ENCODE measurements around the gene CAMK2G. TPM values are rescaled to one million over a fixed set of nuclear protein-coding genes. Genes with fewer than 3 reads are reported as not detected.

CAMK2G gene
- polyA plus RNA-seq, 1 of the 3 experiments (the other 2 are of a cell fraction) = 41.4 TPM

GRCh38 chr10:73916761-73917470, 42.6 kb upstream of the CAMK2G start:
- Histone ChIP-seq H2AFZ (ENCODE audit: low read depth) (no peak overlapping the region), H3F3A (replicated peaks; ENCODE audit: insufficient read depth) (peaks cover 4% of the 10 kb centered on the region), H3K27ac (ENCODE audit: low read depth in 2 of 2, low read length in 1 of 2) (no peak overlapping the region), H3K27me3 (ENCODE audit: insufficient read depth) (no peaks in the 10 kb centered on the region), H3K79me2 (ENCODE audit: insufficient read depth) (peaks cover 2% of the 10 kb centered on the region; the same call in 1 of the 2 replicates), H3K9me3 (no peaks in the 10 kb centered on the region), H4K20me1 (ENCODE audit: insufficient read depth) (no peaks in the 10 kb centered on the region), H3K4me1 (ENCODE audit: control insufficient read depth in 1 of 2, insufficient read depth in 2 of 2, low read depth in 1 of 2, low read length in 1 of 2) (peaks cover 5 to 6% of the 10 kb centered on the region in 2 experiments; a peak in 1 of 4 replicates), H3K9ac (no peak overlapping the region), H3K9me2 (no peaks in the 10 kb centered on the region), H3K4me3 (ENCODE audit: low read depth in 2 of 2, low read length in 1 of 2) (no peak overlapping the region), H3K4me2 (no peak overlapping the region), H3K36me3 (replicated peaks in 1 of 2; ENCODE audit: control insufficient read depth in 1 of 2, insufficient read depth in 2 of 2, low read length in 1 of 2) (peaks cover 4 to 26% of the 10 kb centered on the region in 2 experiments)
- no peak for DNase-seq
- ChIA-PET POLR2A (no interaction called here), CTCF (interaction anchor here (0.7 to 3.4 kb wide), 4 partner anchors 23 to 164 kb away, joined by 3 to 18 read pairs (median 4); no protein-coding TSS in a partner anchor)
- WGBS (ENCODE audit: low lambda C conversion rate) = 94% methylated on average over 5 of the region's 5 CpGs
- TF ChIP-seq EZH2phosphoT487 (IDR thresholded peaks at IDR 0.05; ENCODE audit: borderline replicate concordance, low read depth) = no peak
- no peak for TF ChIP-seq RAD21 (IDR thresholded peaks at IDR 0.05; ENCODE audit: low read length)
- no peak for TF ChIP-seq RFX5 (IDR thresholded peaks at IDR 0.05; ENCODE audit: low read length)
- TF ChIP-seq MEF2A (IDR thresholded peaks at IDR 0.05; ENCODE audit: borderline replicate concordance, low read depth) = no peak
- TF ChIP-seq TAF1 (IDR thresholded peaks at IDR 0.05; ENCODE audit: borderline replicate concordance, low read depth, low read length) = no peak
- no peak for TF ChIP-seq SMC3 (IDR thresholded peaks at IDR 0.05; ENCODE audit: low read depth, low read length)
- no peak for TF ChIP-seq NFIC (IDR thresholded peaks at IDR 0.05; ENCODE audit: borderline replicate concordance)

DNA sequence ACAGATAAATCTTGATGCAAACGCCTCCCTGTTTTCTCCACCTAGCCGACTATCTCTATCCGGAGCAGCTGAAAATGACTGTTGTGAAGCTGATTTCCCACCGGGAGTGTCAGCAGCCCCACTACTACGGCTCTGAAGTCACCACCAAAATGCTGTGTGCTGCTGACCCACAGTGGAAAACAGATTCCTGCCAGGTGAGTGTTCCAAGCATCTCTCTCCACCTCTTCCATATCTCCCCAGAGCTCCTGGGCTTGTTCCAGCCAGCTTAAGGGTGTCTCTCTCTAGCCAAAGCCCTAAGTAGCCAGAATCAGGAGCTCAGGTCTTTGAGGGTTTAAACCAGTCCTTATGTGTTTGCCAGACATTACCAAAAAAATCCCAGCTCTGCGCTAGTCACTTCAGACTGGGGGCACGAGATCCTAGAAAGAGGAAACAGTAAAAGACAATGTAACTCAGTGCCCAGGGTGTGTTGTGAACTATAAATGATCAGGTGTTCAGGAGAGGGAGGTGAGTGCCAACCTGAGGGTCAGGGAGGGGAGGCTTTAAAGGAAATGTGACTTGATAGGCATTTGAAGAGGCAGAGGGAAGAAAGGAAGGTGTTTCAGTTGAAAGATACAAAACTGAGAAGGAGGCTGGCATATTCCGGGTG, 41.0 kb upstream of the CAMK2G start:
- DNase-seq = no peak
- Histone ChIP-seq H3K9ac (no peak overlapping the region), H3K4me1 (ENCODE audit: control insufficient read depth in 1 of 2, insufficient read depth in 2 of 2, low read depth in 1 of 2, low read length in 1 of 2) (peaks cover 5 to 16% of the 10 kb centered on the region in 2 experiments; a peak in 1 of 4 replicates), H4K20me1 (ENCODE audit: insufficient read depth) (no peaks in the 10 kb centered on the region), H3K9me2 (no peaks in the 10 kb centered on the region), H2AFZ (ENCODE audit: low read depth) (no peak overlapping the region), H3F3A (replicated peaks; ENCODE audit: insufficient read depth) (peaks cover 4% of the 10 kb centered on the region), H3K9me3 (no peaks in the 10 kb centered on the region), H3K36me3 (replicated peaks in 1 of 2; ENCODE audit: control insufficient read depth in 1 of 2, insufficient read depth in 2 of 2, low read length in 1 of 2) (peaks cover 4 to 26% of the 10 kb centered on the region in 2 experiments), H3K4me2 (no peak overlapping the region), H3K79me2 (ENCODE audit: insufficient read depth) (peaks cover 8% of the 10 kb centered on the region), H3K27me3 (ENCODE audit: insufficient read depth) (no peaks in the 10 kb centered on the region), H3K27ac (ENCODE audit: low read depth in 2 of 2, low read length in 1 of 2) (no peak overlapping the region), H3K4me3 (ENCODE audit: low read depth in 2 of 2, low read length in 1 of 2) (no peak overlapping the region)
- 90% methylated on average over 8 of the region's 8 CpGs for WGBS (ENCODE audit: low lambda C conversion rate)
- ChIA-PET CTCF (interaction anchor here (0.6 to 3.1 kb wide), 2 partner anchors 25 to 26 kb away, joined by 3 to 19 read pairs; no protein-coding TSS in a partner anchor), POLR2A (no interaction called here)
- TF ChIP-seq GATA2 (CRISPR knock-in tag; IDR thresholded peaks at IDR 0.05) = no peak
- no peak for TF ChIP-seq JUND (IDR thresholded peaks at IDR 0.05)
- TF ChIP-seq RFX5 (IDR thresholded peaks at IDR 0.05; ENCODE audit: low read length) = no peak
- TF ChIP-seq, protein P1, sequence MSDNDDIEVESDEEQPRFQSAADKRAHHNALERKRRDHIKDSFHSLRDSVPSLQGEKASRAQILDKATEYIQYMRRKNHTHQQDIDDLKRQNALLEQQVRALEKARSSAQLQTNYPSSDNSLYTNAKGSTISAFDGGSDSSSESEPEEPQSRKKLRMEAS (IDR thresholded peaks at IDR 0.05; ENCODE audit: low read depth) = no peak
- TF ChIP-seq, protein P2, sequence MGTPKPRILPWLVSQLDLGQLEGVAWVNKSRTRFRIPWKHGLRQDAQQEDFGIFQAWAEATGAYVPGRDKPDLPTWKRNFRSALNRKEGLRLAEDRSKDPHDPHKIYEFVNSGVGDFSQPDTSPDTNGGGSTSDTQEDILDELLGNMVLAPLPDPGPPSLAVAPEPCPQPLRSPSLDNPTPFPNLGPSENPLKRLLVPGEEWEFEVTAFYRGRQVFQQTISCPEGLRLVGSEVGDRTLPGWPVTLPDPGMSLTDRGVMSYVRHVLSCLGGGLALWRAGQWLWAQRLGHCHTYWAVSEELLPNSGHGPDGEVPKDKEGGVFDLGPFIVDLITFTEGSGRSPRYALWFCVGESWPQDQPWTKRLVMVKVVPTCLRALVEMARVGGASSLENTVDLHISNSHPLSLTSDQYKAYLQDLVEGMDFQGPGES (IDR thresholded peaks at IDR 0.05; ENCODE audit: low read depth, low read length) = no peak
- no peak for TF ChIP-seq FOXJ3 (CRISPR knock-in tag; IDR thresholded peaks at IDR 0.05)
- no peak for TF ChIP-seq NFIC (IDR thresholded peaks at IDR 0.05; ENCODE audit: borderline replicate concordance)
- no peak for TF ChIP-seq USF2 (IDR thresholded peaks at IDR 0.05; ENCODE audit: borderline replicate concordance, low read depth, low read length)
- TF ChIP-seq, protein P3, sequence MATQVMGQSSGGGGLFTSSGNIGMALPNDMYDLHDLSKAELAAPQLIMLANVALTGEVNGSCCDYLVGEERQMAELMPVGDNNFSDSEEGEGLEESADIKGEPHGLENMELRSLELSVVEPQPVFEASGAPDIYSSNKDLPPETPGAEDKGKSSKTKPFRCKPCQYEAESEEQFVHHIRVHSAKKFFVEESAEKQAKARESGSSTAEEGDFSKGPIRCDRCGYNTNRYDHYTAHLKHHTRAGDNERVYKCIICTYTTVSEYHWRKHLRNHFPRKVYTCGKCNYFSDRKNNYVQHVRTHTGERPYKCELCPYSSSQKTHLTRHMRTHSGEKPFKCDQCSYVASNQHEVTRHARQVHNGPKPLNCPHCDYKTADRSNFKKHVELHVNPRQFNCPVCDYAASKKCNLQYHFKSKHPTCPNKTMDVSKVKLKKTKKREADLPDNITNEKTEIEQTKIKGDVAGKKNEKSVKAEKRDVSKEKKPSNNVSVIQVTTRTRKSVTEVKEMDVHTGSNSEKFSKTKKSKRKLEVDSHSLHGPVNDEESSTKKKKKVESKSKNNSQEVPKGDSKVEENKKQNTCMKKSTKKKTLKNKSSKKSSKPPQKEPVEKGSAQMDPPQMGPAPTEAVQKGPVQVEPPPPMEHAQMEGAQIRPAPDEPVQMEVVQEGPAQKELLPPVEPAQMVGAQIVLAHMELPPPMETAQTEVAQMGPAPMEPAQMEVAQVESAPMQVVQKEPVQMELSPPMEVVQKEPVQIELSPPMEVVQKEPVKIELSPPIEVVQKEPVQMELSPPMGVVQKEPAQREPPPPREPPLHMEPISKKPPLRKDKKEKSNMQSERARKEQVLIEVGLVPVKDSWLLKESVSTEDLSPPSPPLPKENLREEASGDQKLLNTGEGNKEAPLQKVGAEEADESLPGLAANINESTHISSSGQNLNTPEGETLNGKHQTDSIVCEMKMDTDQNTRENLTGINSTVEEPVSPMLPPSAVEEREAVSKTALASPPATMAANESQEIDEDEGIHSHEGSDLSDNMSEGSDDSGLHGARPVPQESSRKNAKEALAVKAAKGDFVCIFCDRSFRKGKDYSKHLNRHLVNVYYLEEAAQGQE (IDR thresholded peaks at IDR 0.05; ENCODE audit: low read depth, low read length) = no peak
- TF ChIP-seq CHD2 (IDR thresholded peaks at IDR 0.05; ENCODE audit: low read length, partially characterized antibody) = no peak
- TF ChIP-seq YY1 (IDR thresholded peaks at IDR 0.05; ENCODE audit: low read depth) = no peak
- TF ChIP-seq GABPA (IDR thresholded peaks at IDR 0.05; ENCODE audit: low read depth) = no peak
- no peak for TF ChIP-seq MEF2A (IDR thresholded peaks at IDR 0.05; ENCODE audit: borderline replicate concordance, low read depth)
- no peak for TF ChIP-seq TAF1 (IDR thresholded peaks at IDR 0.05; ENCODE audit: borderline replicate concordance, low read depth, low read length)
- TF ChIP-seq MXI1 (IDR thresholded peaks at IDR 0.05; ENCODE audit: low read depth, low read length) = no peak
